Hematopoietic multipotent progenitor cell treated with erythropoietin and hydrocortisone succinate and interleukin-3 and kit ligand, for 17 days (in vitro differentiated cells): ENCODE data around the gene MAGEB10.
"Not testable (repeated sequence)": the region's sequence is repeated elsewhere in the genome, so short reads cannot be mapped to it uniquely, and the experiment has no call there.

ENCODE experiments used
- DNase-seq: peaks from one replicate; pipeline ENCODE4 v3.0.0-alpha.2; 2015; ENCODE audit warnings: low spot score

The MAGEB10 gene

GRCh38 chrX:27807690-27808089 lies at the start of gene MAGEB10:
TSS of gene MAGEB10 (plus strand) at chrX:27807990. CDS start at chrX:27821307, 13,317 bp downstream.
- no peak for DNase-seq

GRCh38 chrX:27765718-27766117 lies 42.1 kb upstream of the MAGEB10 start:
- DNase-seq = no peak

DNA sequence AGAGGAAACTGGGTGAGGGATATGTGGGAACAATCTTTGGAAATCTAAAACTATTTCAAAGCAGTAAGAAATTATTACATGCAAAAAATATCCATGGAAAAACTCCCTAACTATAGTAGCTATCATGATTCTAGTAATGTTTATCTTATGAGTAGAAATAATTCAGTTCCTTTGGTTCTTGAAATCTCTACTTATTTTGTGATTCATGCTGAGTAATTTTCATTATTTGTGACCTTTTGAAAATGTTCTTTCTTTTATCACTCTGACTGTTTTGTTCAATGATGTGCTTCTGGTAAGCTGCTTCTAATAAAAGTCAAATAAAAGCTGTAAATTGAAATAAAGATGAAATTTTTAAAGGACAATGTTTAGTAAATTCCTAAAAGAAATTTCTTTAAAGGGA lies 40.4 kb upstream of the MAGEB10 start:
- no peak for DNase-seq

DNA sequence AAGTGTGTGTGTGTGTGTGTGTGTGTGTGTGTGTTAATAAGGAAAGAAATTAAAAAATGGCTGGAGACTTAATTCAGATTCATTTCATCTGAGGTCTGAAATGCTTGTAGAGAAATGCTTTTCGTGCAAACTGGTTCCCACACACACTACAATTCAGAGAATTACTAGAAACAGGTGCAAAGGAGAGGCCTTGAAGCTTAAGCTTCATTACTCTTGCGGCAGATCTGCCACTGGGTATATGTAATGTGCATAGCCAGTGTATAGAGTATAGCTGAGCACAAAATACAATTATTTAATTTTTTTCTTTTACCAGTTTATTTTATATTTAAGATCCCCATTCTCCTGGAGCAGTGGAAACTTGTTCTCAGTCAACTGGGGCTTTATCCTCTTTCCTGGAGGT lies 31.8 kb upstream of the MAGEB10 start:
- DNase-seq = no peak

DNA sequence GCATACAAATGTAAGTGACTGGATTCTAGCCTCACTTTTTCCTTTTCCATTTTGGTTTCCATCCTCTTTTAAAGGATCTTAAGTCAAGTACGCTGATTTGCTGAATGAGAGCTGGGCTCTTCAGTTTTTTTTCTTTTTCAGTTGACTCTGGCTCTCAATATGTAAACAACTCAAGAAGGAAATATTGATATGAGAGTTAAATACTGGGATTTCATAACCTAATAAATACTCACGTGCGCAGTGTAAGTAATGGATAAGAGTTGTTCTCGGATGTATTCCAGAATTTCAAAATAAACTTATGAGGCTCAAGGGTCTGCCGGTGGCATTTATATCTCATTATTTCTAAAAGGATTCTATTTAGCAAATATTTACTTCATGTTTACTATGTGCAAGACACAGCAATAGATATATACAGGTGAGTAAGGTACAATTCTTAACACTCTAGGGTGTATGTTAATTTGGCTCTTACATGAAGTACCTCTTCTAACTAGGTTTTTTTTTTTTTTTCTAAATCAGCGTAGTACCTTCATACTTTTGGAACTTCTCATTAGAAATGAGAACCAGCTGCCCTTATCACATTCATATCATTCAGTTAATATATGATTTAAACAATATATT lies 11.0 kb upstream of the MAGEB10 start:
- DNase-seq = no peak

DNA sequence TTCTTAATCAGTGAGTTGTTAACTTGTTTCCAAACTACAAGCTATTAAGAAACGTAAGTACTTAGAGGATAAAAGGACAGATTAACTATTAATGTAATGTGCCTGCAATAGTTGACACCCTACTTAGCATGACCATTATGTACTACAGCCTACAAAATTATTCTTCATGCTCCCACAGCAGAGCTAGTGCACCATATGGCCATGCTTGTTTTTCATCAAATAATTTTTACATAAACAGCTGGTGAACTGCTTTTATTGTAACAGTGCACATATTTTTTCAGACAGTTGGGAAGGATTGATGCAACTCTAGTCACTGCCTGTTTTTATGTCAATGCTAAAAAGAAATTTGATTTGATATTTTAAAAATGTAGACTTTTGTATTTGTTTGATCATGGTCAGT lies 10.2 kb upstream of the MAGEB10 start:
- DNase-seq = no peak

DNA sequence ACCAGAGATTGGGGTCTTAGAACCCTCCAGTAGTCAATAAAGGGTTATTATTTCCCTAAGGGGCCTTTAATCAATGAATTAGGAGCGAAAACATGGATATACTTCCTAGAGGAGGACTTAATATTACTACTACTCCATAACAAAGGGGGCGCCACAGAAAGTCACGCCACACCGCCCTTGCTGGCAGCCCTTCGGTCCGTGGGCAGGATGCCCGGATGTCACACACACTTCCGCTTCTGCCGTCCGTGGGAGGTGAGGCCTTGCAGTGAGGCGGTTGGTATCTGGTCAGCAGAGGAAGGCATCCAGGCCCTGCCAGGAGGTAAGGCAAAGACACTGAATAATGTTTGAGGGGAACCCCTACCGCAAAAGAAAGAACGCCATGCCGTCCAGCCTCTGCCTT lies 436 bp downstream of the MAGEB10 start:
- no peak for DNase-seq

- not testable (repeated sequence) for DNase-seq
These were observed 1.4 kb downstream of the MAGEB10 start for GRCh38 chrX:27808991-27809859.

GRCh38 chrX:27815209-27815608 lies 7.4 kb downstream of the MAGEB10 start:
- no peak for DNase-seq

DNA sequence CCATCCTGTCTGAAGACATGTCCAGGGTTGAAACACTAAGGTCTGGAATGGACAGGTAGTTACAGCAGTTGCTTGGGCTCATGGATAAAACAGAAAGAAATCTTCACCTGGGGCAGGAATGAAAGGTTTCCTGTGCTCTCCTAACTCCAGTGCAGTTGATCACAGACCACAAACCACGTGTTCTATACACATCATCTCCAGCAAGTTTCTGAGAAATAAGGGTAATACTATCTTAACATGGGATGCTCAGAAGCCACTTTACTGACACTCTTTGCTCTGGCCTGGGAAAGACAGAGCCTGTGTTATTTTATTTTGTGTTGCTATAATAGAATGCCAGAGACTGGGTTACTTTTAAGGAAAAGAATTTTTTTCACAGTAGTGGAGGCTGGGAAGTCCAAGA lies 16.0 kb downstream of the MAGEB10 start:
- no peak for DNase-seq

- no peak for DNase-seq
These were observed 30.4 kb downstream of the MAGEB10 start for GRCh38 chrX:27838185-27838584.

- no peak for DNase-seq
These were observed 33.1 kb downstream of the MAGEB10 start for GRCh38 chrX:27840881-27841280.

DNA sequence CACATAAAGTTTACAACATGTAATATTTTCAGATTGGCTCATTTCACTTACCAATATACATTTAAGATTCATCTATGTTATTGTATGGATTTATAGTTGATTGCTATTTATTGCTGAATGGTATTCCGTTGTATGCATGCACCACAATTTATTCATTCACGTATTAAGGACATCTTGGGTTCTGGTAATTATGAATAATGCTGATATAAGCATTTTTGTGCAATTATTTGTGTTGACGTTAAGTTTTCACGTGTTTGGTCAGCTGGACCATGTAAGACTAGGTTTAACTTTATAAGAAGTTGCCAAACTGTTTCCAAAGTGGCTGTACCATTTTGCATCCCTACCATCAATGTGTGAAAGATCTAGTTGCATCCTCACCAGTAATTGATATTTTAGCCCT lies 35.1 kb downstream of the MAGEB10 start:
- DNase-seq = no peak

DNA sequence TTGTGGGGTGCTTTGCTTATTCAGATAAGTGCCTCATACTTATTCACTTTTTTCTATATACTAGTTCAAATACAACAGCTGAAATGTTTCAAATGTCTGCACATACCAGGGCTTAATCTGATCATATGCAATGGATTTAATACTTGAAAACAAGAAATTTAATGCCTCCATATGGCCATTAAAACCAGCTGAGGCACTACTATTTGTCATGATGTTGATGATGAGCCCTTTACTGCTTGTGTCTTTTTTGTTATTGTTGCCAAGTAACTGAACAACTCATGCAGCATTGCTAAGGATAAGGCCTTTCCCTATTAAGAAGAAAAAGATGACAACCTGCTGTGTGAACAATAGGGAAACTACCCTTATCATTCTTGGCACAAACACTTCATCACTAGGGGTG lies 52.5 kb downstream of the MAGEB10 start:
- no peak for DNase-seq

DNA sequence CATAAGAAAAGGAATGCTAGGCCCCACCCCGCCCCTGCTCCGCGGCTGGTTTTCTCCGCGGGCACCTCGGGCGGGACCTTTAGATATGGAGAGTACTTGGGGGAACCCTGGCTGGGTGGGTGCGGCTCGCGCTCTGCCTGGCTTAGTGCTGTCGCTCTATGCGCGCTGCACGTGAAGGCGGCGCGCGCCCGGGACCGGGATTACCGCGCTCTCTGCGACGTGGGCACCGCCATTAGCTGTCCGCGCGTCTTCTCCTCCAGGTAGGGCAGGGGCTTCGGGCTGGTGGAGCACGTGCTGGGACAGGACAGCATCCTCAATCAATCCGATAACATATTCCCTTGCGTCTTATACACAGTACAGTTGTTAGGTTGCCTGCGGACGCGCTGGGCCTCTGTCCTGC lies 56.0 kb downstream of the MAGEB10 start:
- DNase-seq = no peak
